H1 (cell line): ENCODE measurements around the gene ARHGEF28. TPM values are rescaled to one million over a fixed set of nuclear protein-coding genes. Genes with fewer than 3 reads are reported as not detected.

Experiments
- CTCF ChIA-PET: fragments of 300-600 bp; sonication (Branson Sonifier 250); formaldehyde crosslinking; loops from one replicate; lab custom pipeline; 2021; ENCODE audit not compliant: partially characterized antibody; lab: Charles Lee
- POLR2A ChIA-PET: fragments of 300-600 bp; sonication (Branson Sonifier 250); formaldehyde crosslinking; loops from one replicate; lab custom pipeline; 2021; ENCODE audit warnings: inconsistent platforms; ENCODE audit not compliant: partially characterized antibody; lab: Charles Lee
- DNase-seq, 2 experiments: peaks; one replicate each; pipeline versions ENCODE4 v3.0.0 to v3.0.0-alpha.2; 2010 to 2022; ENCODE audit warnings: low spot score in 2 of 2, low read depth in 1 of 2, mixed read lengths in 1 of 2
- FAIRE-seq: peaks from 2 replicates; lab custom pipeline; 2011; peaks lifted over from hg19 to GRCh38; lab: Jason Lieb, UNC
- H2AFZ ChIP-seq: 2 replicates; pipeline ENCODE4 v1.8.1; 2012; ENCODE audit warnings: low read length, inconsistent platforms
- H2AK5ac ChIP-seq: 2 replicates; pipeline ENCODE4 v1.6.1; 2013; ENCODE audit warnings: low read depth, low read length
- H2BK120ac ChIP-seq: replicated peaks from 2 replicates; pipeline ENCODE3; 2013; ENCODE audit warnings: low read depth, low read length, inconsistent platforms
- H2BK12ac ChIP-seq: 2 replicates; pipeline ENCODE4 v1.6.1; 2013; ENCODE audit warnings: low read depth, low read length
- H2BK15ac ChIP-seq: 2 replicates; pipeline ENCODE4 v1.6.1; 2013; ENCODE audit warnings: low read length
- H2BK20ac ChIP-seq: 2 replicates; pipeline ENCODE4 v1.6.1; 2013; ENCODE audit warnings: low read length
- H2BK5ac ChIP-seq: 2 replicates; pipeline ENCODE4 v1.6.1; 2013; ENCODE audit warnings: low read depth, low read length
- H3K14ac ChIP-seq: 2 replicates; pipeline ENCODE4 v1.6.1; 2013; ENCODE audit warnings: inconsistent platforms; ENCODE audit not compliant: insufficient read length
- H3K18ac ChIP-seq: 2 replicates; pipeline ENCODE4 v1.6.1; 2013; ENCODE audit warnings: low read length; ENCODE audit errors: extremely low read depth
- H3K23ac ChIP-seq: 2 replicates; pipeline ENCODE4 v1.6.1; 2013; ENCODE audit warnings: inconsistent platforms; ENCODE audit not compliant: insufficient read length
- H3K23me2 ChIP-seq: 2 replicates; pipeline ENCODE4 v1.6.1; 2013; ENCODE audit warnings: low read depth, low read length
- H3K27ac ChIP-seq: 2 replicates; pipeline ENCODE4 v1.6.1; 2011; ENCODE audit warnings: low read depth, low read length, inconsistent platforms
- H3K27me3 ChIP-seq, 4 experiments: replicated peaks in 1 of 4; 1 replicate in 1 of 4; 2 replicates in 3 of 4; pipeline versions ENCODE4 v1.6.1 to v1.8.1; 2011 to 2013; ENCODE audit warnings: low read length in 3 of 4, mild to moderate bottlenecking in 3 of 4, inconsistent platforms in 2 of 4, mixed read lengths in 2 of 4, moderate library complexity in 1 of 4; ENCODE audit not compliant: control insufficient read depth in 3 of 4, insufficient read depth in 3 of 4; ENCODE audit errors: extremely low read depth in 1 of 4
- H3K36me3 ChIP-seq, 4 experiments: 2 replicates each; pipeline versions ENCODE4 v1.6.1 to v1.8.1; 2011 to 2013; ENCODE audit warnings: mild to moderate bottlenecking in 4 of 4, low read length in 3 of 4, moderate library complexity in 2 of 4, control low read depth in 1 of 4, inconsistent platforms in 1 of 4; ENCODE audit not compliant: insufficient read depth in 4 of 4, control insufficient read depth in 2 of 4
- H3K4ac ChIP-seq: replicated peaks from 2 replicates; pipeline ENCODE3; 2013; ENCODE audit warnings: low read length, low read depth, mixed read lengths, inconsistent platforms; ENCODE audit not compliant: insufficient read length
- H3K4me1 ChIP-seq, 4 experiments: replicated peaks in 1 of 4; 1 replicate in 1 of 4; 2 replicates in 3 of 4; pipeline versions ENCODE4 v1.6.1 to v1.8.1; 2011 to 2013; ENCODE audit warnings: low read length in 3 of 4, inconsistent platforms in 2 of 4, mixed read lengths in 1 of 4; ENCODE audit not compliant: insufficient read depth in 4 of 4, control insufficient read depth in 3 of 4
- H3K4me2 ChIP-seq, 2 experiments: 2 replicates each; pipeline versions ENCODE4 v1.6.1 to v1.8.1; 2011 to 2013; ENCODE audit warnings: low read depth in 2 of 2, low read length in 2 of 2, control low read depth in 1 of 2, inconsistent platforms in 1 of 2, mild to moderate bottlenecking in 1 of 2; ENCODE audit not compliant: insufficient read depth in 1 of 2
- H3K4me3 ChIP-seq, 4 experiments: fragments of 200-600, 300-600 bp in 1 of 4; sonication (generic), shearing (Covaris generic), sonication (Bioruptor Twin) in 1 of 4; 2 replicates each; pipeline versions ENCODE4 v1.5.1 to v1.8.1; 2011 to 2016; ENCODE audit warnings: low read length in 4 of 4, low read depth in 3 of 4, control low read depth in 2 of 4, inconsistent platforms in 2 of 4, mild to moderate bottlenecking in 2 of 4, mixed read lengths in 1 of 4, moderate library complexity in 1 of 4; ENCODE audit not compliant: insufficient read depth in 2 of 4; ENCODE audit errors: extremely low read depth in 1 of 4
- H3K56ac ChIP-seq: replicated peaks from 2 replicates; pipeline ENCODE3; 2013; ENCODE audit warnings: low read depth, mild to moderate bottlenecking, mixed read lengths, low read length, inconsistent platforms; ENCODE audit not compliant: insufficient read length
- H3K79me1 ChIP-seq: 2 replicates; pipeline ENCODE4 v1.6.1; 2013; ENCODE audit warnings: low read depth, low read length, control low read depth
- H3K79me2 ChIP-seq, 2 experiments: 2 replicates each; pipeline versions ENCODE4 v1.6.1 to v1.8.1; 2012 to 2013; ENCODE audit warnings: low read length in 2 of 2, mild to moderate bottlenecking in 2 of 2, inconsistent platforms in 1 of 2; ENCODE audit not compliant: insufficient read depth in 2 of 2, control insufficient read depth in 1 of 2
- H3K9ac ChIP-seq, 4 experiments: replicated peaks in 1 of 4; 1 replicate in 1 of 4; 2 replicates in 3 of 4; pipeline versions ENCODE4 v1.6.1 to v1.8.1; 2011 to 2013; ENCODE audit warnings: low read depth in 3 of 4, low read length in 3 of 4, control low read depth in 2 of 4, mild to moderate bottlenecking in 2 of 4, moderate library complexity in 2 of 4, inconsistent platforms in 1 of 4; ENCODE audit errors: extremely low read depth in 1 of 4
- H3K9me3 ChIP-seq, 2 experiments: 2 replicates each; pipeline versions ENCODE4 v1.6.1 to v1.8.1; 2012 to 2013; ENCODE audit warnings: mild to moderate bottlenecking in 2 of 2, moderate library complexity in 2 of 2, control low read depth in 1 of 2, inconsistent platforms in 1 of 2, low read depth in 1 of 2, low read length in 1 of 2, mixed read lengths in 1 of 2; ENCODE audit not compliant: insufficient read depth in 2 of 2
- H4K20me1 ChIP-seq, 2 experiments: replicated peaks in 1 of 2; 2 replicates each; pipeline versions ENCODE3 to v1.8.1; 2011 to 2013; ENCODE audit warnings: inconsistent platforms in 2 of 2, low read length in 2 of 2, mild to moderate bottlenecking in 1 of 2; ENCODE audit not compliant: insufficient read depth in 2 of 2, control insufficient read depth in 1 of 2
- H4K5ac ChIP-seq: 2 replicates; pipeline ENCODE4 v1.6.1; 2013; ENCODE audit warnings: low read length, low read depth, mixed read lengths, inconsistent platforms; ENCODE audit not compliant: insufficient read length
- H4K8ac ChIP-seq: 2 replicates; pipeline ENCODE4 v1.8.0; 2013; ENCODE audit warnings: mild to moderate bottlenecking, moderate library complexity, low read length, inconsistent platforms; ENCODE audit not compliant: insufficient read depth; ENCODE audit errors: extremely low read depth
- H4K91ac ChIP-seq: replicated peaks from 2 replicates; pipeline ENCODE3; 2013; ENCODE audit warnings: low read length, mixed read lengths, inconsistent platforms; ENCODE audit not compliant: insufficient read length
- POLR2A ChIP-seq, 2 experiments: IDR thresholded peaks; 1 replicate in 1 of 2; 2 replicates in 1 of 2; pipeline ENCODE4 v1.6.1; 2011; ENCODE audit warnings: low read depth in 2 of 2, low read length in 2 of 2, mild to moderate bottlenecking in 2 of 2; ENCODE audit errors: control extremely low read depth in 1 of 2
- WGBS, 2 experiments: shearing (Covaris generic) in 1 of 2; methylation state at CpG; one replicate each; pipeline versions ENCODE4 v1.1.6 to v1.1.7; 2013 to 2015; ENCODE audit warnings: low lambda C conversion rate in 2 of 2, mixed read lengths in 2 of 2, inconsistent platforms in 1 of 2, low coverage in 1 of 2, missing lambda C conversion rate in 1 of 2; ENCODE audit not compliant: insufficient replicate concordance in 2 of 2, insufficient coverage in 1 of 2, insufficient read length in 1 of 2; ENCODE audit errors: extremely low coverage in 1 of 2, missing lambda C conversion rate in 1 of 2; 5-methylcytosine and 5-hydroxymethylcytosine counted together
- polyA plus RNA-seq, 7 experiments: library from polyadenylated mRNA; depleted of rRNA in 3 of 7; stranded (reverse) in 5 of 7; unstranded in 2 of 7; fragments of >200 nt in 5 of 7; fragments of 200-250 nt in 2 of 7; gene quantifications; 1 replicate in 5 of 7; 2 replicates in 1 of 7; 4 replicates in 1 of 7; pipeline versions ENCODE4 v1.2.1 to v1.2.3, GENCODE V29; 2011 to 2013; ENCODE audit warnings: missing spikeins in 2 of 7, mixed read lengths in 2 of 7
- total RNA-seq: library from RNA; stranded (reverse); fragmentation: NEBNext Ultra II Directional; extraction: Animal tissue kit (Norgen Biotek cat#: 25700); gene quantifications from 2 replicates; pipeline ENCODE4 v1.2.1, GENCODE V29; 2021

ARHGEF28 gene
- total and polyA plus RNA-seq, 2 of the 8 experiments (the other 6 are each of a cell fraction or from before 2014, with no cell fraction given): 0.33 to 1.0 TPM

DNA sequence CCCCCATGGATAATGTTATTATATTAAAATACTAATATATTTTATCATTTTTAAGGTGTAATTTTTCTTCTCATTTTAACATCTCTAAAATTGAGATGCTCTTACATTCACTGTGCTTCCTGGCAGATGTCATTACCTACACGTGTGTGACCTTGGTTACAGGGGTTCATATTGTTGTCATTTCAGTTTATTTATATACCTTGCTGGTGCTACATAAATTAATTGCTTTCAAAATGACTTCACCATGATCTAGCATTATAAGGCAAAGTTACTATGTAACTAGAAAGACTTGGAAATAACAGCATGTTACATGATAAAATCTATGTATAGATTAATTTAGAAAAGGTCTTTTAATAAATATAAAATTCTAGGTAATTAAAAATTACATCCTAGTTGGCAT, 60.9 kb downstream of the ARHGEF28 start:
- DNase-seq: no peak
- no peak overlapping the region for H3K56ac ChIP-seq
- no peak overlapping the region for H2BK120ac ChIP-seq
- H3K27ac ChIP-seq: no peak overlapping the region
- H3K4ac ChIP-seq: no peak overlapping the region
- no peak overlapping the region for H3K14ac ChIP-seq
- H3K9ac ChIP-seq: no peak overlapping the region
- H4K91ac ChIP-seq: no peak overlapping the region
- H2AFZ ChIP-seq: no peak overlapping the region
- POLR2A ChIA-PET: no interaction called here
- H3K4me3 ChIP-seq: no peak overlapping the region
- H2AK5ac ChIP-seq: no peak overlapping the region
- H3K27me3 ChIP-seq: no peaks in the 10 kb centered on the region
- H3K18ac ChIP-seq: no peak overlapping the region
- H3K4me2 ChIP-seq: no peak overlapping the region
- H4K8ac ChIP-seq: no peak overlapping the region
- no peak overlapping the region for H2BK12ac ChIP-seq
- no peak overlapping the region for H2BK20ac ChIP-seq
- no peaks in the 10 kb centered on the region for H3K79me2 ChIP-seq
- no peak overlapping the region for H2BK5ac ChIP-seq
- no peak overlapping the region for H2BK15ac ChIP-seq
- CTCF ChIA-PET: no interaction called here
- no peaks in the 10 kb centered on the region for H4K20me1 ChIP-seq
- H3K4me1 ChIP-seq: no peaks in the 10 kb centered on the region
- H3K79me1 ChIP-seq: no peaks in the 10 kb centered on the region
- FAIRE-seq: no peak
- H3K9me3 ChIP-seq: no peaks in the 10 kb centered on the region
- no peaks in the 10 kb centered on the region for H3K23me2 ChIP-seq
- H3K36me3 ChIP-seq: no peaks in the 10 kb centered on the region
- WGBS, 2 experiments: 91% methylated on average over 1 of the region's 1 CpG; no CpG with 5 or more reads in 1 of the 2 experiments
- TF ChIP-seq POLR2A (IDR thresholded peaks at IDR 0.05; ENCODE audit: control extremely low read depth in 1 of 2, low read depth in 2 of 2, low read length in 2 of 2): no peak
- no peak overlapping the region for H3K23ac ChIP-seq
- no peak overlapping the region for H4K5ac ChIP-seq
